GM19025 (cell line): Measurements from ENCODE around the gene KCNK17.

Experiments
- ATAC-seq: cut with Tn5 transposase; IDR thresholded peaks from one replicate; pipeline ENCODE4 v1.9.1; 2021; ENCODE audit warnings: mild to moderate bottlenecking, low read depth, moderate library complexity; ENCODE audit not compliant: unreplicated experiment

Gene KCNK17

DNA sequence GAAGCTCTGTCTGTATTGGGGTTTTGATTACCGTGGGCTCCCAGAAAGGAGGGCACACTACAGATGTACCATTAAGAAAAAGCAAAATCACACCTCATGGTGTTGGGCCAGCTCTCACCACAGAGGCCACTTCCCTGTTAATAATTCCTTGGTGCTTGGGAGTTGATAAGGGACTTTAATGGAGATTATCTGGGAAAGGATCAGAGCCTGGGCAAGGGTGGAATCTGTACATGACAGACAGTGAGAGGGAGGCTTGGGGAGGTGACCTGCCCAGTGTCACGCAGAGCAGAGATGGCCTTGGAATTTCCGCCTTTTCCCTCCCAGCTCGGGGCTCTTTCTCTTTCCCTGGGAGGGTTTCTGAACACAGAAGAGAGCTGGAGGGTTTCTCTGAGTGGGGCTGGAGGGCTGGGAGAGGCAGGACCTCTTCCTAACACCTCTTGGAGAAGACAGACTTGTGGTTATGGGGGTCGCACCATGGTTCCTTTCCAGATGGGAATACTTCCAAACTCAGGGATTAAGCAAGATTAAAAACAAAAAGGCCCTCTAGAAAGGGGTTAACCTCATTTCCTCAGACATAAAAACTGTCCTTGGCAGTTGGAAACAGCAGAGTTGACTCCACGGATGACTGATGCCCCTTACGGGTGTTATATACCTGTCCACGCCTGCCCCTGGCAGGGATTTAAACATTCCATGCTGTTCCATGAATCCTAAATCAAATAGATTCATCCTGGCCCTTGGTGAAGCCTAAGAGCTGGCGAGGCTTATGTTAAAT is 25.1 kb upstream of the KCNK17 start:
- no peak for ATAC-seq

- no peak for ATAC-seq
These were observed 24.2 kb upstream of the KCNK17 start for GRCh38 chr6:39338397-39338796.

DNA sequence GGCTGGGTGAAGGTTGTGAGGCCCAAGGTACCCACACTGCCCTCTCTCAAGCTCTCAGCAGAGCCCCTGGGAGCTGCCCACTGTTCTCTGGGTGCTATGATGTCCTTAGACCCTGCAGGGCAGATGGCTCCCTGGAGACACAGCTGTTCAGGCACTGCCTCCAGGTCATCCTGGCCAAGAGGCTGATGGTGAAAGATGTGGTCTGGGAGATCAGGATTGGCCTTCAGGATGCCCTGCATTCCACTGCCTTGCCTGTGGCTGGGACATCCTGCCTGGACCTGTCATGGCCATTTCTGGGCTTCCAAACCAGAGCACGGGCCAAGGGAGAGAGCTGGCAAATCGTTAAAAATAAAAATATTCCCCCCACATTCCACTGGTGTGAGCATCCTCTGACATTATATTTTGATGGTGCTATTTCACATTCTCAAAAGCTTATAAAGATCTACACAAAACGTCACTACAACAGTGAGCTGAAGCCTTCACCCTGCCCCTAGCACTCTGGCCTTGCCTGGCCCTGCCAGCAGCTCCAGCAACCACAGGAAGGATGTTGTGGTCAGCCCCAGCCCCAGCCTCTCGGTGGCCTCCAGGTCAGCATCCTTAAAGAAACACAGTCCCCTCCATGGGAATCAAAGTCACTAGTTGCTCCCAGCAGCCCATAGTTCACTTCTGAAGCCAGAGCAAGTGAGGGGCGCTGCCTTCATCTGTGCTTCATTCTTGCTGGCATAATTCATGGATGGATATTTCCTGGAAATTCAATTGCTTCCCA is 21.7 kb upstream of the KCNK17 start:
- no peak for ATAC-seq

DNA sequence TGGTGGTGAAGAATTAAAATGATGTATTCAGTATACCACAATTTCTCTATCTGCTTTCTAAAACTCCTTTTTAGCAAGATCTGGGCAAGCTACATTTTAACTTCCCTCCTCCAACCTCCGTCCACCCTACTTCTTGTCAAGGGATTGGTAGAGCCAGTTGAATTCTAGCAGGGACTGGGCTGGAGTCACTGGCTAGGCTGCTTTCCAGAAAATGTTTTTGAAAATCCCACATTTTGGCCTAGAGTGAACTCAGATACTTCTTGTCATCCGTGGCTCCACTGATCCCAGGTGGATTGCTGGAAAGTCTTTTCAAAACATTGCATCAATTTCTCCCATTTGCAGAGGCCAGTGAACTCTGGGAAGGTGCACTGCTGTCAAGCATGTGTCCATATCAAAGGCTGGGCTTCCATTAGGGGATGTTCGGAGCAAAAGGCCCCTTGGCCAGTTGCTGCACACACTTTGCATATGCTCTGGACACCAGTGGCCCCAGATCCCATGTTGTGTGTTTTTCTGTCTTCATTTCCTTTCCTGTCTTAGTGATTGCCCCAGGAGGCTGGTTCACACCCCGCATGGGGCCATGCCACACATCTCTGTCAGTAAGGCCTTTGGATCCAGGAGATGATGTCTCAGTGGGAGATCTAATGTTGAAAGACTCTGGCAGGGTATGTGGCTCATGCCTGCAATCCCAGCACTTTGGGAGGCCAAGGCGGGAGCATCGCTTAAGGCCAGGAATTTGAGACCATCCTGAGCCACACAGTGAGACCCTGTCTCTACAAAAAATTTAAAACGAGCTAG is 19.6 kb upstream of the KCNK17 start:
- ATAC-seq: no peak

GRCh38 chr6:39330476-39330875 is 16.3 kb upstream of the KCNK17 start:
- ATAC-seq: no peak

DNA sequence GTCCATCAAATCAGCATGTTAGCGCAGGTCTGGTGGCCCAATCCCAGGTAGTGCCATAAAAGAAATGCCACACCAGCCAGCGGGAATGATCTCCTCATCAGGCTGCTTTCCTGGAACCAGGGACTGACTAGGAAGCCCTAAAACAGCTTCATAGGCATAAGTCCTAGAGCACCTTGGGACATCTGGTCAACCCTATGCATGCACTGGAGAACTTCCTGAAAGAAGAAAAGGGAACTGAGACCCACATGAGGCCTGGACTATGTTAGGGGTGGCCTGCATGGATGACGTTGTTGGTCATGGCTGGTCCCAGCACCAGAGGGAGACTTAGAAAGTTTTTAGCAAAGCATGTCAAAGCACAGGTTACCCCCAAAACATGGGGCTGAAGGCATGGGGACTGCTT is 15.8 kb upstream of the KCNK17 start:
- no peak for ATAC-seq

- no peak for ATAC-seq
These were observed 13.8 kb upstream of the KCNK17 start for GRCh38 chr6:39328066-39328465.

DNA sequence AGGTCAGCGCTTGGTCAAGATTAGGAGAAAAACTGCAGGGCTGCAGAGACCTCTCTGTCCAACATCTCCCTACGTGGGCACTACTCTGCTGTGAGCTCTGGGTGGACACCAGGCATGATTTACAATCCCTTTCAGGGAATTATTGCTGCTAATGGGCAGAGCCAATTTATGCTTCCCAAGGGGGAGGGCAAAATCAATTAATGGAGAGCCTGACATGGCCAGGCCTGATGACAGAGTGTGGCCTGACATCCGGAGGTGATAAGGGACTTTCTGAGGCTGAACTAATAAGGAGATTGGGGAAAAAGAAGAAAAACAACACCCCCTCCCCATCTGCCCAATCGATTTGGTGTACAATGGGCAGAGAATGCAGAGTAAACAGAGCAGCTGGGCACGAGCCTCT is 13.3 kb upstream of the KCNK17 start:
- ATAC-seq: no peak

DNA sequence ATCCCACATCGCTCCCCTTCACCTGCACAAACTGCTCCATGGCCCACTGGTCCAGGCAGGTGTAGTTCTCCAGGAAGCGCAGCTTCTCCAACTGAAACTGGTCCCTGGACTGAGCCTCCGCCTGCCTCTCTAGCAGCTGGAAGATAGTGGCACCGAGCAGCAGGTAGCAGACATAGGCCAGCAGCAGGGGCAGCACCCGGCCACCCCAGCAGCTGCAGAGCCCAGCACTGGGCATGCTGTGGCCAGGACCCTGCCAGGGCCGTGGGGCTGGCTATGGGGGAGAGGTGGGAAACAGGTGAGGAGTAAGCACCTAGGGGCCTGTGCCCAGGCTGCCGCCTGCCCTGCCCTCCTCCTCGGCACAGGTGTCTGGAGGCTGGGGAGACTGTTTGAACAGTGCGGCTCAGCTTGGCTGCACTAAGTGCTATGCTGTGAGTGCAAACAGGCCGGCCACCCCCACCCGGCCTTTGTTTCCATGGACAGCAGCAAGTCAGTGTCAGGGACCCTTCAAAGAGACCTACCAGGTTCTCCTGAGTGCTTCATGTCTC is 8.2 kb upstream of the KCNK17 start, which contains the start of gene KCNK16:
Gene KCNK16, minus strand, starts transcription at position 397 of the 545 bp plus-strand sequence. Its CDS starts 162 bp downstream, at position 235.
- no peak for ATAC-seq

GRCh38 chr6:39321761-39322160 is 7.5 kb upstream of the KCNK17 start:
- ATAC-seq: no peak

GRCh38 chr6:39320363-39320984 is 6.3 kb upstream of the KCNK17 start:
- no peak for ATAC-seq

DNA sequence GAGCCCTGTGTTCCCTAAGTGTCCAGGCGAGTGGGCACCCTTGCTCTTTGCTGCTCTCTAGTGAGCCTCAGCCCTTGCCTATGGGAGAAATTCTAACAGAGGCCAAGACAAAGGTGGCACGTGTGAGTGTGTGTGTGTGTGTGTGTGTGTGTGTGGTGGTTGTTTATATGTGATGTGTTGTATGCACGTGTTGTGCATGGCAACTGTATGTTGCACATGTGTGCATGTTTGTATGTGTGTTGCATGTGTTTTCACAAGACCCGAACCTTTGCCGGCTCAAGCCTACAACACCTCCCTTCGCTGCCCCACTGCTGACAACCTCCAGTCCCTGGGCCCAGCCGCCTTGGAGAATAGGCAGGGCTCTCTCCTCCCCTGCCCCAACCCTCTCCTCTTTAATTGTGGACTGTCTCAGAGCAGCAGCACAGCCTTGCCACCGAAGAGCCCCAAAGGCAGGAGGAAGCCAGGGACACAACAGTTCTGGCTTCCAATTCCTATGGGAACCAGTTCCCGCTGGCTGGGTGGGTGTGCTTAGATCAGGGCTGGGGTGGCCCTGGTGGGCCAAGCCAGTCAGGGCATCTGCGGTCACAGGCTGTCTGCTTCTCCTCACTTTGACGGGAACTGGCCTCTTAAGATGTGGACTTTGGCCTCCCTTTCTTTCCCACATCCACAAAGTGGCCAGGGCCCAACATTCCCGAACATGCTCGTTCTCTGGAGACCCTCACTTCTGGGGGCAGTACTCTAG is 5.6 kb upstream of the KCNK17 start:
- no peak for ATAC-seq

GRCh38 chr6:39317256-39317655 is 3.0 kb upstream of the KCNK17 start:
- ATAC-seq: no peak

- no peak for ATAC-seq
These were observed 520 bp downstream of the KCNK17 start for GRCh38 chr6:39313526-39314272.

- ATAC-seq: no peak
These were observed 1.2 kb downstream of the KCNK17 start for GRCh38 chr6:39312912-39313525.

DNA sequence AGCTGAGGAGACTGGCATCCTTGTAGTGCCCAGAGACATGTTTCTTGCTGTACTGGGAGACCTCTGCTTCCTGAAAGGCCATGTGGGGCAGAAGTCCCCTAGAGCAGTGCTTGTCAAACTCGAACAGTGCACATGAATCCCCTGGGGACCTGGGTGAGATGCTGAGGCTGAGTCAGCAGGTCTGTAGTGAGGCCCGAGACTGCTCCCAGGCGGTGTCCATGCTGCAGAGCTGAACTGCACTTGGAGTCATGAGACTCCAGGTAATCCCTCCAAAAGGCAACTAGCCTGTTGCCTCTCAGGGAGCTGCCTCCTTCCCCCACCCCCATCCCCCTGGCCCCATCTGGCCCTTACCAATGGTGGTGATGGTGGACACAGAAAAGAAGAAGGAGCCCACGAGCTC is 3.7 kb downstream of the KCNK17 start:
- no peak for ATAC-seq

DNA sequence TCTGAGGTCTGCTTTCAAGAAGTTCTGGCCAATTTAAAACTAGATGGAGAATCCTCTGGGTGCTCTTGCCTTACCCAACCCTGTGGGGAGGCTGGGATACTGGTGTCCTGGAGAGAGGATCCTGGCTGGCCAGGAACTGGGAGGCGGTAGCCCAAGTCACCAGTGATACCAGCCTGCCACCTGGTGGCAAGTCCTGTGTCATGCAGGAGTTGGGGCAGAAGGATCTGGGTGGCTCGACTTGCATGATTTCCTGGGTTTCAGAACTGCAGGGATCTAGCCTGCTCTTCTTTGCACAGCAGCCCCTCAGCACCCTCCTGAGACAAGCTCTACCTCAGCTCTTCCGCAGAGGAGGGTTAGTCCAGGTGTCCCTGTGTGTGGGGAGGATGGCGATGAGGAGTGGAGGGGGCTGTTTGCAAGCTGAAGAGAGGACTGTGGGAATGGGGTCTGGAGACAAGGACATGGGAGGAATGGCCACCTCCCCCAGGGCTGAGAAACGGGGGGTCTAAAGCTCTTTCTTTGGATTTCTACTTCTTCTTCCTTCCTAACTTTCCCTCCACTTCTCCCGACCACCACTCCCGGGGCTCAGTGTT is 4.2 kb downstream of the KCNK17 start:
- no peak for ATAC-seq

- no peak for ATAC-seq
These were observed 6.8 kb downstream of the KCNK17 start for GRCh38 chr6:39307462-39307861.
